NCI-H748 (cell line): ENCODE data around the gene MAD1L1.
A peak's percentile ranks its signal among the peaks of the same experiment; 100 is the strongest.

Experiments used
- DNase-seq: peaks from one replicate; lab custom pipeline; 2025; ENCODE audit not compliant: unreplicated experiment; lab: John Stamatoyannopoulos, UW

The MAD1L1 gene

GRCh38 chr7:1946773-1947450 lies 285.8 kb downstream of the MAD1L1 start:
- no peak for DNase-seq

GRCh38 chr7:1946025-1946772 lies 286.5 kb downstream of the MAD1L1 start:
- no peak for DNase-seq

GRCh38 chr7:1945558-1945957 lies 287.2 kb downstream of the MAD1L1 start:
- DNase-seq = no peak

- DNase-seq = no peak
Measured at GRCh38 chr7:1944619-1945210, 288.0 kb downstream of the MAD1L1 start.

GRCh38 chr7:1943933-1944618 lies 288.7 kb downstream of the MAD1L1 start:
- DNase-seq = no peak

GRCh38 chr7:1943326-1943725 lies 289.4 kb downstream of the MAD1L1 start:
- no peak for DNase-seq

- DNase-seq = no peak
Measured at GRCh38 chr7:1942941-1943289, 289.8 kb downstream of the MAD1L1 start.

- peak; percentile 59 for DNase-seq
Measured at GRCh38 chr7:1942243-1942940, 290.4 kb downstream of the MAD1L1 start.

GRCh38 chr7:1941464-1942242 lies 291.1 kb downstream of the MAD1L1 start:
- peak; percentile 74 for DNase-seq

- no peak for DNase-seq
Measured at GRCh38 chr7:1940863-1941262, 291.9 kb downstream of the MAD1L1 start.

- no peak for DNase-seq
Measured at GRCh38 chr7:1940402-1940786, 292.4 kb downstream of the MAD1L1 start.

GRCh38 chr7:1939434-1940401 lies 293.0 kb downstream of the MAD1L1 start:
- no peak for DNase-seq

- no peak for DNase-seq
Measured at GRCh38 chr7:1938788-1939433, 293.8 kb downstream of the MAD1L1 start.

- DNase-seq = no peak
Measured at GRCh38 chr7:1937252-1937605, 295.5 kb downstream of the MAD1L1 start.

- DNase-seq = no peak
Measured at GRCh38 chr7:1936531-1937251, 296.1 kb downstream of the MAD1L1 start.

- no peak for DNase-seq
Measured at GRCh38 chr7:1936006-1936310, 296.8 kb downstream of the MAD1L1 start.

- DNase-seq = no peak
Measured at GRCh38 chr7:1935176-1936005, 297.4 kb downstream of the MAD1L1 start.

- DNase-seq = no peak
Measured at GRCh38 chr7:1934756-1935155, 298.0 kb downstream of the MAD1L1 start.
